Endodermal cell (in vitro differentiated cells): ENCODE measurements around the gene MTHFD2. TPM values are rescaled to one million over a fixed set of nuclear protein-coding genes. Genes with fewer than 3 reads are reported as not detected.

Source experiments
- DNase-seq: peaks from one replicate; pipeline ENCODE4 v3.0.0-alpha.2; 2017
- H3K27ac ChIP-seq: 2 replicates; pipeline ENCODE4 v1.5.1; 2013; ENCODE audit warnings: mild to moderate bottlenecking, low read depth, low read length, moderate library complexity
- H3K27me3 ChIP-seq: 2 replicates; pipeline ENCODE4 v1.6.1; 2013; ENCODE audit warnings: mild to moderate bottlenecking, low read length, moderate library complexity; ENCODE audit not compliant: insufficient read depth, control insufficient read depth, poor library complexity, severe bottlenecking
- H3K36me3 ChIP-seq: 2 replicates; pipeline ENCODE4 v1.7.0; 2013; ENCODE audit warnings: mild to moderate bottlenecking, low read length, moderate library complexity; ENCODE audit not compliant: control insufficient read depth, insufficient read depth
- H3K4me1 ChIP-seq: one replicate; pipeline ENCODE4 v1.7.0; 2013; ENCODE audit warnings: low read length; ENCODE audit not compliant: control insufficient read depth, insufficient read depth
- H3K4me3 ChIP-seq: 2 replicates; pipeline ENCODE4 v1.5.1; 2013; ENCODE audit warnings: mild to moderate bottlenecking, low read length, moderate library complexity
- H3K9ac ChIP-seq: 2 replicates; pipeline ENCODE4 v1.6.1; 2013; ENCODE audit warnings: mild to moderate bottlenecking, low read length, moderate library complexity; ENCODE audit not compliant: poor library complexity, severe bottlenecking; ENCODE audit errors: extremely low read depth
- H3K9me3 ChIP-seq: 2 replicates; pipeline ENCODE4 v1.6.1; 2013; ENCODE audit warnings: mild to moderate bottlenecking, low read length, moderate library complexity; ENCODE audit not compliant: control insufficient read depth
- H3K27ac Mint-ChIP-seq: 2 replicates; pipeline ENCODE4 v1.8.0; 2020; ENCODE audit warnings: mixed read lengths
- H3K27me3 Mint-ChIP-seq: 2 replicates; pipeline ENCODE4 v1.8.0; 2021; ENCODE audit warnings: mild to moderate bottlenecking, mixed read lengths; ENCODE audit not compliant: insufficient read depth
- H3K36me3 Mint-ChIP-seq: 2 replicates; pipeline ENCODE4 v1.8.0; 2020; ENCODE audit warnings: low read depth, mixed read lengths
- H3K4me1 Mint-ChIP-seq: 2 replicates; pipeline ENCODE4 v1.8.0; 2020; ENCODE audit warnings: mixed read lengths
- H3K4me3 Mint-ChIP-seq: 2 replicates; pipeline ENCODE4 v1.8.0; 2020; ENCODE audit warnings: mild to moderate bottlenecking, moderate library complexity, mixed read lengths
- H3K9me3 Mint-ChIP-seq: 2 replicates; pipeline ENCODE4 v1.8.0; 2020; ENCODE audit warnings: mild to moderate bottlenecking, mixed read lengths
- CTCF ChIP-seq: fragments of 200-600 bp; sonication (generic); conservative IDR thresholded peaks from 2 replicates; pipeline ENCODE4 v1.5.0; 2021; ENCODE audit warnings: antibody characterized with exemption, mild to moderate bottlenecking
- WGBS, 2 experiments: methylation state at CpG; one replicate each; pipeline versions ENCODE4 v1.1.5 to v1.1.7; 2013; ENCODE audit warnings: missing lambda C conversion rate in 2 of 2, mixed read lengths in 1 of 2; ENCODE audit not compliant: insufficient coverage in 1 of 2, insufficient read length in 1 of 2; 5-methylcytosine and 5-hydroxymethylcytosine counted together
- total RNA-seq, 2 donors: library from RNA; stranded (reverse); fragmentation: NEBNext Ultra II Directional in 1 of 2; extraction: Animal tissue kit (Norgen Biotek cat#: 25700) in 1 of 2; gene quantifications; 2 replicates in 1 of 2; 3 replicates in 1 of 2; pipeline ENCODE4 v1.2.1, GENCODE V29; 2021

The MTHFD2 gene
- total RNA-seq, 2 donors from 2014 or later = 77.4 to 84.5 TPM

GRCh38 chr2:74199275-74199701 lies 873 bp downstream of the MTHFD2 start:
- no peak for TF ChIP-seq CTCF
- Histone ChIP-seq H3K9ac (peak overlapping the region; percentile 98), H3K36me3 (peaks cover 30% of the 10 kb centered on the region), H3K4me1 (peaks cover 3% of the 10 kb centered on the region), H3K9me3 (no peaks in the 10 kb centered on the region), H3K27me3 (no peaks in the 10 kb centered on the region), H3K27ac (peak overlapping the region; percentile 100), H3K4me3 (peak overlapping the region; percentile 97)
- Mint-ChIP-seq H3K4me1 (peaks cover 23% of the 10 kb centered on the region), H3K27ac (peak overlapping the region; percentile 100), H3K9me3 (no peaks in the 10 kb centered on the region), H3K27me3 (peaks cover 11% of the 10 kb centered on the region), H3K4me3 (peak overlapping the region; percentile 87), H3K36me3 (peaks cover 5% of the 10 kb centered on the region)
- DNase-seq = no peak
- 0 to 1% methylated on average over 10 to 20 of the region's 20 CpGs for WGBS, 2 experiments

GRCh38 chr2:74199871-74200305 lies 1.5 kb downstream of the MTHFD2 start:
- peaks cover 9% of the 10 kb centered on the region for H3K36me3 Mint-ChIP-seq
- peak; percentile 53 for DNase-seq
- no peaks in the 10 kb centered on the region for H3K9me3 Mint-ChIP-seq
- Histone ChIP-seq H3K4me3 (peak overlapping the region; percentile 97), H3K36me3 (peaks cover 35% of the 10 kb centered on the region), H3K9ac (peak overlapping the region; percentile 98), H3K4me1 (no peaks in the 10 kb centered on the region), H3K27ac (no peak overlapping the region), H3K27me3 (no peaks in the 10 kb centered on the region), H3K9me3 (no peaks in the 10 kb centered on the region)
- peak overlapping the region; percentile 87 for H3K4me3 Mint-ChIP-seq
- H3K4me1 Mint-ChIP-seq = peaks cover 25% of the 10 kb centered on the region
- TF ChIP-seq CTCF = no peak
- H3K27me3 Mint-ChIP-seq = peaks cover 11% of the 10 kb centered on the region
- 6 to 12% methylated on average over 7 to 8 of the region's 8 CpGs for WGBS, 2 experiments
- peak overlapping the region; percentile 100 for H3K27ac Mint-ChIP-seq

GRCh38 chr2:74201196-74201595 lies 2.8 kb downstream of the MTHFD2 start:
- peak; percentile 29 for DNase-seq
- no peak overlapping the region for H3K27ac ChIP-seq

More at GRCh38 chr2:74201196-74201595, 2.8 kb downstream of the MTHFD2 start:
- Histone ChIP-seq H3K9ac (no peak overlapping the region), H3K4me1 (no peaks in the 10 kb centered on the region), H3K27me3 (no peaks in the 10 kb centered on the region), H3K36me3 (peaks cover 45% of the 10 kb centered on the region), H3K9me3 (no peaks in the 10 kb centered on the region), H3K4me3 (peak overlapping the region; percentile 97)
- Mint-ChIP-seq H3K27ac (peak overlapping the region; percentile 27), H3K27me3 (peaks cover 11% of the 10 kb centered on the region), H3K4me3 (peak overlapping the region; percentile 87), H3K9me3 (no peaks in the 10 kb centered on the region), H3K4me1 (peaks cover 28% of the 10 kb centered on the region), H3K36me3 (peaks cover 14% of the 10 kb centered on the region)
- 88 to 89% methylated on average over 2 to 3 of the region's 3 CpGs for WGBS, 2 experiments
- TF ChIP-seq CTCF = no peak
